Skin of body (tissue), 2 donors: Measurements from ENCODE around the gene LSM8. TPM values are rescaled to one million over a fixed set of nuclear protein-coding genes. Genes with fewer than 3 reads are reported as not detected.
"Not testable (repeated sequence)": the region's sequence is repeated elsewhere in the genome, so short reads cannot be mapped to it uniquely, and the experiment has no call there.

Experiments used
- DNase-seq: peaks from one replicate; lab custom pipeline; 2025; lab: John Stamatoyannopoulos, UW
- total RNA-seq: library from RNA; depleted of rRNA; stranded (reverse); fragments of >200 nt; gene quantifications from one replicate; pipeline ENCODE4 v1.2.3, GENCODE V29; 2014

The LSM8 gene
- total RNA-seq, 1 donor from 2014 or later, result 36.8 TPM

GRCh38 chr7:118202061-118202460, 18.1 kb downstream of the LSM8 start:
- DNase-seq, result no peak

GRCh38 chr7:118214051-118214832, 30.3 kb downstream of the LSM8 start:
- DNase-seq, result peak; percentile 43

- no peak for DNase-seq
Measured at GRCh38 chr7:118214833-118215182, 30.8 kb downstream of the LSM8 start.

- DNase-seq, result no peak
Measured at GRCh38 chr7:118217210-118217619, 33.3 kb downstream of the LSM8 start.

- no peak for DNase-seq
Measured at GRCh38 chr7:118218413-118219156, 34.6 kb downstream of the LSM8 start.

- DNase-seq, result no peak
Measured at GRCh38 chr7:118219157-118219512, 35.2 kb downstream of the LSM8 start.

GRCh38 chr7:118220583-118220982, 36.6 kb downstream of the LSM8 start:
- no peak for DNase-seq

- DNase-seq, result no peak
Measured at GRCh38 chr7:118222591-118222990, 38.6 kb downstream of the LSM8 start.

GRCh38 chr7:118224521-118224920, 40.6 kb downstream of the LSM8 start, which contains the start of gene ANKRD7:
ANKRD7 (plus strand) TSS chr7:118224704; CDS start chr7:118224831, 127 bp downstream.
- no peak for DNase-seq

GRCh38 chr7:118232837-118233236, 48.9 kb downstream of the LSM8 start:
- DNase-seq, result no peak

GRCh38 chr7:118233799-118234198, 49.8 kb downstream of the LSM8 start:
- no peak for DNase-seq

- DNase-seq, result no peak
Measured at GRCh38 chr7:118239014-118239413, 55.0 kb downstream of the LSM8 start.

- DNase-seq, result not testable (repeated sequence)
Measured at GRCh38 chr7:118240320-118240719, 56.4 kb downstream of the LSM8 start.

Other genes starting within 250 kb of the LSM8 start
- 0.49 TPM for gene ANKRD7, start 40.5 kb downstream of the LSM8 start, total RNA-seq